Endothelial cell of umbilical vein (primary cell): Measurements from ENCODE around the gene CNGB1. TPM values are rescaled to one million over a fixed set of nuclear protein-coding genes. Genes with fewer than 3 reads are reported as not detected.

ENCODE experiments used
- BruUV-seq: library from RNA; stranded (reverse); fragments of 400-500 nt; replicated peaks from 2 replicates; lab custom pipeline; 2021; lab: Mats Ljungman, UMichigan
- CTCF ChIA-PET: fragments of 300-600, 350-600 bp; sonication (Branson Sonifier 250); formaldehyde crosslinking; loops from one replicate; lab custom pipeline; 2021; ENCODE audit warnings: antibody characterized with exemption, inconsistent platforms; lab: Charles Lee
- POLR2A ChIA-PET: fragments of 300-600, 350-600 bp; sonication (Branson Sonifier 250); formaldehyde crosslinking; loops from one replicate; lab custom pipeline; 2021; ENCODE audit warnings: antibody characterized with exemption, inconsistent platforms; lab: Charles Lee
- DNase-seq: peaks from one replicate; pipeline ENCODE4 v3.0.0-alpha.2; 2011; ENCODE audit warnings: low read depth, low spot score
- FAIRE-seq: peaks from 2 replicates; lab custom pipeline; 2011; peaks lifted over from hg19 to GRCh38; lab: Jason Lieb, UNC
- H2AFZ ChIP-seq: 2 replicates; pipeline ENCODE4 v1.6.0; 2012; ENCODE audit warnings: low read depth, low read length, control low read depth, inconsistent platforms
- H3K27ac ChIP-seq: 2 replicates; pipeline ENCODE4 v1.5.1; 2011; ENCODE audit warnings: low read depth, mild to moderate bottlenecking, control low read depth, low read length, moderate library complexity; ENCODE audit not compliant: insufficient read depth
- H3K27me3 ChIP-seq, 2 experiments: 2 replicates each; pipeline versions ENCODE4 v1.6.0 to v1.6.1; 2011; ENCODE audit warnings: low read length in 2 of 2, mixed read lengths in 1 of 2; ENCODE audit not compliant: control insufficient read depth in 2 of 2, insufficient read depth in 2 of 2
- H3K36me3 ChIP-seq, 2 experiments: 2 replicates in 1 of 2; 3 replicates in 1 of 2; pipeline ENCODE4 v1.5.1; 2011; ENCODE audit warnings: low read length in 2 of 2, mild to moderate bottlenecking in 1 of 2, moderate library complexity in 1 of 2; ENCODE audit not compliant: control insufficient read depth in 2 of 2, insufficient read depth in 2 of 2; ENCODE audit errors: extremely low read depth in 1 of 2
- H3K4me1 ChIP-seq: 3 replicates; pipeline ENCODE4 v1.5.1; 2011; ENCODE audit warnings: mild to moderate bottlenecking, low read length; ENCODE audit not compliant: control insufficient read depth, insufficient read depth; ENCODE audit errors: extremely low read depth
- H3K4me2 ChIP-seq: 2 replicates; pipeline ENCODE4 v1.6.1; 2011; ENCODE audit warnings: low read length, control low read depth, mixed read lengths; ENCODE audit not compliant: insufficient read depth
- H3K4me3 ChIP-seq, 3 experiments: fragments of 200-600 bp in 1 of 3; sonication (generic), shearing (Covaris generic) in 1 of 3; replicated peaks in 1 of 3; 2 replicates each; pipeline ENCODE4 v1.5.1; 2011 to 2016; ENCODE audit warnings: control low read depth in 3 of 3, low read length in 3 of 3, mild to moderate bottlenecking in 2 of 3, inconsistent platforms in 1 of 3, low read depth in 1 of 3, moderate library complexity in 1 of 3; ENCODE audit not compliant: insufficient read depth in 1 of 3
- H3K79me2 ChIP-seq: 2 replicates; pipeline ENCODE4 v1.6.0; 2012; ENCODE audit warnings: low read length, inconsistent platforms; ENCODE audit not compliant: control insufficient read depth, insufficient read depth
- H3K9ac ChIP-seq: replicated peaks from 2 replicates; pipeline ENCODE3; 2011; ENCODE audit warnings: low read length, control low read depth; ENCODE audit not compliant: insufficient read depth; ENCODE audit errors: extremely low read depth
- H3K9me1 ChIP-seq: replicated peaks from 3 replicates; pipeline ENCODE4 v1.6.0; 2011; ENCODE audit warnings: mild to moderate bottlenecking, low read length; ENCODE audit not compliant: control insufficient read depth, insufficient read depth; ENCODE audit errors: extremely low read depth
- H3K9me3 ChIP-seq: replicated peaks from 2 replicates; pipeline ENCODE4 v1.5.1; 2012; ENCODE audit warnings: low read length, inconsistent platforms; ENCODE audit not compliant: control insufficient read depth, insufficient read depth
- H4K20me1 ChIP-seq: replicated peaks from 2 replicates; pipeline ENCODE3; 2011; ENCODE audit warnings: mild to moderate bottlenecking, low read length; ENCODE audit not compliant: control insufficient read depth, insufficient read depth; ENCODE audit errors: extremely low read depth
- EZH2 ChIP-seq: IDR thresholded peaks from 2 replicates; pipeline ENCODE4 v1.6.1; 2012; ENCODE audit warnings: borderline replicate concordance, low read depth, mild to moderate bottlenecking, moderate library complexity, low read length, inconsistent platforms; ENCODE audit not compliant: severe bottlenecking
- FOS ChIP-seq: IDR thresholded peaks from 2 replicates; pipeline ENCODE4 v1.6.1; 2011; ENCODE audit warnings: mild to moderate bottlenecking, low read length, moderate library complexity, borderline replicate concordance; ENCODE audit not compliant: insufficient read depth
- GATA2 ChIP-seq: IDR thresholded peaks from 2 replicates; pipeline ENCODE4 v1.7.0; 2011; ENCODE audit warnings: low read depth, mild to moderate bottlenecking, moderate library complexity, mixed read lengths, low read length; ENCODE audit not compliant: insufficient read length, insufficient read depth
- MYC ChIP-seq: IDR thresholded peaks from one replicate; pipeline ENCODE4 v1.6.1; 2011; ENCODE audit warnings: mild to moderate bottlenecking, low read depth, low read length
- POLR2A ChIP-seq: IDR thresholded peaks from 2 replicates; pipeline ENCODE4 v1.6.1; 2012; ENCODE audit warnings: low read depth, mild to moderate bottlenecking, control low read depth, low read length
- dilution Hi-C: fragments of 300-500 bp; cut with MboI; formaldehyde crosslinking; loops from one replicate; pipeline ENCODE4 v1.15.0; 2019; ENCODE audit warnings: low sequenced_read_pairs; ENCODE audit not compliant: extremely low pct_ligation_motif_present
- intact Hi-C: fragments of 100-400 bp; cut with micrococcal nuclease; formaldehyde crosslinking; loops from one replicate; pipeline ENCODE4 v1.10.0; 2022
- polyA plus RNA-seq, 4 experiments: library from polyadenylated mRNA; depleted of rRNA in 3 of 4; stranded (reverse) in 3 of 4; unstranded in 1 of 4; fragments of >200 nt; gene quantifications; 2 replicates each; pipeline versions ENCODE4 v1.2.1 to v1.2.3, GENCODE V29; 2011 to 2012; ENCODE audit warnings: missing spikeins in 1 of 4
- total RNA-seq: library from RNA; stranded (reverse); gene quantifications from 2 replicates; pipeline ENCODE4 v1.2.3, GENCODE V29; 2021
- TF ChIP-seq, protein P1 (sequence below), 2 donors: IDR thresholded peaks; 1 replicate in 1 of 2; 2 replicates in 1 of 2; pipeline ENCODE4 v1.5.1; 2011; ENCODE audit warnings: low read length in 2 of 2, mild to moderate bottlenecking in 2 of 2, moderate library complexity in 2 of 2, control low read depth in 1 of 2, inconsistent platforms in 1 of 2, low read depth in 1 of 2; ENCODE audit not compliant: insufficient read depth in 1 of 2; ENCODE audit errors: extremely low read depth in 1 of 2

CNGB1 gene
- total and polyA plus RNA-seq, 2 donors (not counting 3 experiments of a cell fraction or from before 2014, with no cell fraction given), result not detected

DNA sequence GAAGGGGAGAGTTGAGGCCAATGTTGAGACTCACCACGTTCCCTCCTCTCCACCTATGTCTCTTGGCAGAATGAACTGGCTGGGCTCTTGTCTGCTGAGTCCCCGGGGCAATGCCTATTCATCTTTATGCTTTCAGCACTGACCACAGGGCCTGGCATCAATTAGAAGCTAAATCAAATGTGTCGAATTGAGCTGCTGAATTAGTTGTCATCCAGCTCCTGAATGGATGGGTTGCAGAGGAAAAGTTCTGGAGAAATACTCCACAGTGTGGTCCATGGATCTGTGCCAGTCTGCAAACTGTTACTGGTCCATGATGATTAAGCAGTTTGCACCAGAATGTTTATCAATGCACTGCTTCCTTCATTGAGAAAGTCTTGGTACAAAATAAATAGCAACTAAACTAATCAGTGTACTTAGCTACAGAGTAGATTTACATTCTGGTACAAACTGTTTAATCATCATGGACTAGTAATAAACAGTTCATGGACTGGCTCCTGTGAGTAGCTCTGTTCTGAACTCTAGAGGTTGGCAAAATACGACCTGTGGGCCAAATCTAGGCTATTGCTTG is 4.6 kb downstream of the CNGB1 start:
- Histone ChIP-seq H3K27me3 (no peaks in the 10 kb centered on the region), H3K4me1 (no peaks in the 10 kb centered on the region), H4K20me1 (no peaks in the 10 kb centered on the region), H3K9me1 (no peaks in the 10 kb centered on the region), H3K36me3 (no peaks in the 10 kb centered on the region), H2AFZ (no peak overlapping the region), H3K9ac (no peak overlapping the region), H3K4me3 (no peak overlapping the region), H3K27ac (no peak overlapping the region), H3K9me3 (no peaks in the 10 kb centered on the region), H3K79me2 (no peaks in the 10 kb centered on the region), H3K4me2 (no peak overlapping the region)
- DNase-seq (no peak), FAIRE-seq (no peak)
- no peak for TF ChIP-seq GATA2
- TF ChIP-seq MYC, result no peak
- no TSS peak for BruUV-seq
- POLR2A ChIA-PET, result no interaction called here
- intact Hi-C loops, result no loop called here
- CTCF ChIA-PET, result interaction anchor here (0.9 to 1.4 kb wide), 4 partner anchors 9 to 43 kb away, joined by 3 to 4 read pairs (median 3); no protein-coding TSS in a partner anchor
- dilution Hi-C loops, result no loop called here

DNA sequence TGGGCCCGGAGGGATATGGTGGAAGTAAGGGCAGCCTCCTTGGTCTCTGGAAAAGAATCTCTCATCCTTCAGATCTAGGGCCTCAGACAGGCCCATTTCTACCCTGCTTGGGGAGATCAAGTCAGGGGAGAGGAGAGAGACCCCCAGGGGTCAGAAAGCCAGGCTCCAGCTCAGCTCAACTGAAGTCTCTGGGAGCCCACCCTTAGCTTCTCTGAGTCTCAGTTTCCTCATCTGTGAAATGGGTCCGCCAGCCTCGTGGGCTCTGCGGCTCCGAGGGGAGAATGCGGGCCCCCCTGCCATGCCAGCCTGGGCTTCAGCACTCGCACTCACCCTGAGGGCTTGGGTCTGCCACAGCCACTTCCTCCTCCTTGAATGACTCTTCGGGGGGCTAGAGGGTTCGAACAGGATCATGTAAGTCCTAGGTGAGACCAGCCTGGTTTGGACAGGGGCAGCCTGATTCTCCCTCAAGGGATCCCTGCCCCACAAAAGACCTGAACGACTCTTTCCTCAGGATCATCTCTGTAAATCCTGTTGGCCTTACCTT is 6.7 kb downstream of the CNGB1 start:
- ChIA-PET CTCF (no interaction called here), POLR2A (no interaction called here)
- H3K27me3 ChIP-seq, result no peaks in the 10 kb centered on the region
- H3K27ac ChIP-seq, result no peak overlapping the region
- no peak overlapping the region for H2AFZ ChIP-seq
- H3K36me3 ChIP-seq, result no peaks in the 10 kb centered on the region
- H4K20me1 ChIP-seq, result no peaks in the 10 kb centered on the region
- no peaks in the 10 kb centered on the region for H3K4me1 ChIP-seq
- dilution Hi-C loops, result no loop called here
- H3K4me2 ChIP-seq, result no peak overlapping the region
- H3K4me3 ChIP-seq, result no peak overlapping the region
- H3K9ac ChIP-seq, result no peak overlapping the region
- no peaks in the 10 kb centered on the region for H3K9me1 ChIP-seq
- DNase-seq (no peak), FAIRE-seq (no peak)
- no peaks in the 10 kb centered on the region for H3K9me3 ChIP-seq
- intact Hi-C loops, result no loop called here
- no TSS peak for BruUV-seq
- no peaks in the 10 kb centered on the region for H3K79me2 ChIP-seq
- no peak for TF ChIP-seq FOS
- no peak for TF ChIP-seq POLR2A
- TF ChIP-seq EZH2, result no peak
- TF ChIP-seq, protein P1, sequence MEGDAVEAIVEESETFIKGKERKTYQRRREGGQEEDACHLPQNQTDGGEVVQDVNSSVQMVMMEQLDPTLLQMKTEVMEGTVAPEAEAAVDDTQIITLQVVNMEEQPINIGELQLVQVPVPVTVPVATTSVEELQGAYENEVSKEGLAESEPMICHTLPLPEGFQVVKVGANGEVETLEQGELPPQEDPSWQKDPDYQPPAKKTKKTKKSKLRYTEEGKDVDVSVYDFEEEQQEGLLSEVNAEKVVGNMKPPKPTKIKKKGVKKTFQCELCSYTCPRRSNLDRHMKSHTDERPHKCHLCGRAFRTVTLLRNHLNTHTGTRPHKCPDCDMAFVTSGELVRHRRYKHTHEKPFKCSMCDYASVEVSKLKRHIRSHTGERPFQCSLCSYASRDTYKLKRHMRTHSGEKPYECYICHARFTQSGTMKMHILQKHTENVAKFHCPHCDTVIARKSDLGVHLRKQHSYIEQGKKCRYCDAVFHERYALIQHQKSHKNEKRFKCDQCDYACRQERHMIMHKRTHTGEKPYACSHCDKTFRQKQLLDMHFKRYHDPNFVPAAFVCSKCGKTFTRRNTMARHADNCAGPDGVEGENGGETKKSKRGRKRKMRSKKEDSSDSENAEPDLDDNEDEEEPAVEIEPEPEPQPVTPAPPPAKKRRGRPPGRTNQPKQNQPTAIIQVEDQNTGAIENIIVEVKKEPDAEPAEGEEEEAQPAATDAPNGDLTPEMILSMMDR (IDR thresholded peaks at IDR 0.05; ENCODE audit: extremely low read depth in 1 of 2, insufficient read depth in 1 of 2, low read depth in 1 of 2, low read length in 2 of 2), result no peak
